ENCODE data around the gene IER2. TPM values are rescaled to one million over a fixed set of nuclear protein-coding genes. Genes with fewer than 3 reads are reported as not detected.
A peak's percentile ranks its signal among the peaks of the same experiment; 100 is the strongest.

The IER2 gene
- total RNA-seq, 4 donors from 2014 or later = 15.4 to 19.1 (median 16.7) TPM

DNA sequence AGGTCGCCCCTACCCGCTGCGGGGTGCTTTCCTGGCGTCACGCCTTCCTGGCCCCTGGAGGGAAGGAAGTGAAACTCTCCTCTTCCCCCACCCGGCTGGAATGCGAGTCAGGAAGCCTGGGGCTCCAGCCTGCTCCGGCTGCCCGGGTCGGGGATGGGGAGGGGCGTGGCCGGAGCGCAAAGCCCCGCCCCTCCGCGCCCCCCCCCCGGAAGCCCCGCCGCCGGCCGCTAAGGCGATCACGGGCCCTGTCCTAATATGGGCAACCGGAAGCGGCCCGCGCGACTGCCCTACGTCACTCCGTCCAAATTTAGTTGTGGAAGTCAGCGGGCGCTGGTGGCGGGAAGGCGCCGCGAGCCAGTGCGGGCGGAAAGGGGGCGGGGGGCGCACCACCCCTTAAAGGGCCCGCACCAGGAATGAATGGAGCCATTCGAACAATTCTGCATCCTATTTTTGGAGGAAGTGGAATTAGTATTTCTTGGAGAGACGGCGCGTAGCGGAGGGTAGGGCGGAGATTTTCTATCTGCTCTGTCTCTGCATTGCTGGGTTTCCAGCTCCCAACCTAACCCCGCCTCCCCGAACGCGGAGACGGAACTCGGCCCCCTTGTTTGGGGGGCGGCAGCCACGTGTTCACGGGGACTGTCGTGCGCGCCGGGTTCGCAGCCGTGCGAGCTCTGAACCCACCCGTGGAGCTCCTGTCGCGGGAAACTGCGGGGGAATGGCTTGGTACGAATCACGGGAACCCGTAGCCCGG lies 1.6 kb downstream of the IER2 start:
- intact Hi-C loops (cut with DNase I; ENCODE audit: low total_unique reads) (loop anchor here (1.0 to 5.0 kb wide), 9 partner anchors 15 to 1411 kb away; partner anchors contain the start of gene JUNB), in situ Hi-C loops (cut with MboI; ENCODE audit: low sequenced_read_pairs in 4 of 4) (no loop called here)
- Histone ChIP-seq H3K36me3 (peaks cover 0 to 4% of the 10 kb centered on the region in 2 donors), H3K27me3 (peaks cover 0 to 25% (median 14%) of the 10 kb centered on the region in 3 donors), H3K9me3 (no peaks in the 10 kb centered on the region), H3K4me1 (peaks cover 31 to 44% of the 10 kb centered on the region in 2 donors), H3K4me3 (peak overlapping the region; percentile 86 to 94 (median 91)), H3K27ac (peak overlapping the region; percentile 96 to 99 (median 98))
- ATAC-seq (peak; percentile 59 to 64), DNase-seq (peak; percentile 95 to 98)
- TF ChIP-seq, protein P1, sequence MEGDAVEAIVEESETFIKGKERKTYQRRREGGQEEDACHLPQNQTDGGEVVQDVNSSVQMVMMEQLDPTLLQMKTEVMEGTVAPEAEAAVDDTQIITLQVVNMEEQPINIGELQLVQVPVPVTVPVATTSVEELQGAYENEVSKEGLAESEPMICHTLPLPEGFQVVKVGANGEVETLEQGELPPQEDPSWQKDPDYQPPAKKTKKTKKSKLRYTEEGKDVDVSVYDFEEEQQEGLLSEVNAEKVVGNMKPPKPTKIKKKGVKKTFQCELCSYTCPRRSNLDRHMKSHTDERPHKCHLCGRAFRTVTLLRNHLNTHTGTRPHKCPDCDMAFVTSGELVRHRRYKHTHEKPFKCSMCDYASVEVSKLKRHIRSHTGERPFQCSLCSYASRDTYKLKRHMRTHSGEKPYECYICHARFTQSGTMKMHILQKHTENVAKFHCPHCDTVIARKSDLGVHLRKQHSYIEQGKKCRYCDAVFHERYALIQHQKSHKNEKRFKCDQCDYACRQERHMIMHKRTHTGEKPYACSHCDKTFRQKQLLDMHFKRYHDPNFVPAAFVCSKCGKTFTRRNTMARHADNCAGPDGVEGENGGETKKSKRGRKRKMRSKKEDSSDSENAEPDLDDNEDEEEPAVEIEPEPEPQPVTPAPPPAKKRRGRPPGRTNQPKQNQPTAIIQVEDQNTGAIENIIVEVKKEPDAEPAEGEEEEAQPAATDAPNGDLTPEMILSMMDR (IDR thresholded peaks at IDR 0.05 in 4 of 5, conservative IDR thresholded peaks at IDR 0.05 in 1 of 5) = peak in 2 of 5 experiments; percentile 6 to 19
- peak; percentile 96 to 98 for TF ChIP-seq POLR2A (IDR thresholded peaks at IDR 0.05)

DNA sequence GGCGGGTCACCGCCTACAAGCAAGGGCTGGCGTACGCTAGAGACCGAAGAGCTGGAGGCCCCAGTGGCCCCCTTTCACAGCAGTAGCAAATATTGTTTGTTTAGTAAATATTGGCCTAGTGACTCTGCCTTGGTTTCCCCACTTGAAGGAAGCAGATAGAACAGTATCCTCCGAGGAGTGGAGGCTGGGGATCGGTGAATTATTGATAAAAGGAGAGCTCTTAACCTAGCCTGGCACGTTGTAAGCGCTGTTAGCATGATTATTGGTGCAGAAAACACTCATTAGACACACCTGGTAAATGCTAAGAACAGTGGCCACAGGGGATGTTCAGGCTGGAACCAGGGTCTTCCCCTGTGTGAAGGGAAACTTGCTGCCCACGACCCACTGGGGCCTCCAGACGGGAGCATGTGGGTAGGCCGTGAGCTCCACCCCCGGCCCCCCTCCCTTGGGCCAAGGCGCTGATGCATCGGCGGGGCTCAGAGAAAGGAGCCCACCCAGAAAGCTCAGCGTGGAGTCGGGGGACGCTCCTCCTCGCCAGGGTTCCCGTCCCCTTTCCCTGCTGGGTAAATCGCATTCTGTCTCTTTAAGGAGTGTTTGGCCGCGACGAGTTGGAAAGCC lies 2.3 kb downstream of the IER2 start:
- H3K36me3 ChIP-seq = no peaks in the 10 kb centered on the region
- H3K9me3 ChIP-seq = no peaks in the 10 kb centered on the region
- H3K4me3 ChIP-seq = peak overlapping the region; percentile 56 to 94 (median 91)
- intact Hi-C loops (cut with DNase I; ENCODE audit: low total_unique reads) (loop anchor here (5.0 kb wide), 5 partner anchors 55 to 1410 kb away; partner anchors contain the start of gene JUNB), in situ Hi-C loops (cut with MboI; ENCODE audit: low sequenced_read_pairs in 4 of 4) (no loop called here)
- ATAC-seq (peak; percentile 0 to 2), DNase-seq (no peak)
- TF ChIP-seq, protein P1 (IDR thresholded peaks at IDR 0.05 in 4 of 5, conservative IDR thresholded peaks at IDR 0.05 in 1 of 5) = no peak
- TF ChIP-seq POLR2A (IDR thresholded peaks at IDR 0.05) = no peak
- H3K27me3 ChIP-seq = peaks cover 0 to 25% (median 14%) of the 10 kb centered on the region in 3 donors
- peak overlapping the region; percentile 96 to 99 (median 98) for H3K27ac ChIP-seq
- H3K4me1 ChIP-seq = peaks cover 32 to 44% of the 10 kb centered on the region in 2 donors

DNA sequence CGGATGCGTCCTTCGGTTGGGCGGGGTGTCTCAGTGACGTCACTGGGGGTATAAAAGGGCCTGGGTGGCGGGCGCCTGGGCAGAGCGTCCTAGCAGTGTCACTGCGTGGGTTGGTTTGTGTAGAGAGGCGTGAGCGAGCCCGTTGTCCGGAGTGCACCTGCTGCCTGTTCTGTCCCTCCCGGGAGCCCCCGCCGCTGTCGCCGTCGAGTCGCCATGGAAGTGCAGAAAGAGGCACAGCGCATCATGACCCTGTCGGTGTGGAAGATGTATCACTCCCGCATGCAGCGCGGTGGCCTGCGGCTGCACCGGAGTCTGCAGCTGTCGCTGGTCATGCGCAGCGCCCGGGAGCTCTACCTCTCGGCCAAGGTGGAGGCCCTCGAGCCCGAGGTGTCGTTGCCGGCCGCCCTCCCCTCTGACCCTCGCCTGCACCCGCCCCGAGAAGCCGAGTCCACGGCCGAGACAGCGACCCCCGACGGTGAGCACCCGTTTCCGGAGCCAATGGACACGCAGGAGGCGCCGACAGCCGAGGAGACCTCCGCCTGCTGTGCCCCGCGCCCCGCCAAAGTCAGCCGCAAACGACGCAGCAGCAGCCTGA lies 2.9 kb downstream of the IER2 start:
- intact Hi-C loops (cut with DNase I; ENCODE audit: low total_unique reads) = loop anchor here (5.0 kb wide), 5 partner anchors 54 to 1409 kb away; partner anchors contain the start of gene JUNB

More for the DNA sequence above, 2.9 kb downstream of the IER2 start:
- Histone ChIP-seq H3K36me3 (no peaks in the 10 kb centered on the region), H3K9me3 (no peaks in the 10 kb centered on the region), H3K27me3 (peaks cover 0 to 25% (median 14%) of the 10 kb centered on the region in 3 donors), H3K4me1 (peaks cover 31 to 44% of the 10 kb centered on the region in 2 donors), H3K27ac (peak overlapping the region; percentile 96 to 99 (median 98)), H3K4me3 (peak overlapping the region; percentile 56 to 94 (median 91))
- peak; percentile 89 to 92 for DNase-seq
- peak; percentile 98 to 99 for TF ChIP-seq POLR2A (IDR thresholded peaks at IDR 0.05)
- TF ChIP-seq, protein P1 (IDR thresholded peaks at IDR 0.05 in 4 of 5, conservative IDR thresholded peaks at IDR 0.05 in 1 of 5) = peak in 2 of 5 experiments; percentile 9 to 15
- peak; percentile 48 to 54 for ATAC-seq
- in situ Hi-C loops (cut with MboI; ENCODE audit: low sequenced_read_pairs in 4 of 4) = no loop called here
